Caco-2 (cell line): ENCODE data around the gene TMEM263. TPM values are rescaled to one million over a fixed set of nuclear protein-coding genes. Genes with fewer than 3 reads are reported as not detected.
A peak's percentile ranks its signal among the peaks of the same experiment; 100 is the strongest.

ENCODE experiments used
- BruUV-seq: library from RNA; stranded (reverse); fragments of 400-500 nt; replicated peaks from 2 replicates; lab custom pipeline; 2021; lab: Mats Ljungman, UMichigan
- CTCF ChIA-PET: fragments of 300-600 bp; sonication (Branson Sonifier 250); formaldehyde crosslinking; loops from one replicate; lab custom pipeline; 2022; ENCODE audit warnings: antibody characterized with exemption; lab: Charles Lee
- POLR2A ChIA-PET: fragments of 300-600 bp; sonication (Branson Sonifier 250); formaldehyde crosslinking; loops from one replicate; lab custom pipeline; 2022; ENCODE audit warnings: antibody characterized with exemption; lab: Charles Lee
- DNase-seq, 2 experiments: peaks; one replicate each; pipeline versions ENCODE4 v3.0.0 to v3.0.0-alpha.2; 2020 to 2022
- H3K27me3 ChIP-seq: replicated peaks from 2 replicates; pipeline ENCODE4 v1.6.0; 2011; ENCODE audit warnings: low read length; ENCODE audit not compliant: control insufficient read depth, insufficient read depth
- H3K36me3 ChIP-seq: 2 replicates; pipeline ENCODE4 v1.5.1; 2011; ENCODE audit warnings: low read length; ENCODE audit not compliant: control insufficient read depth, insufficient read depth
- H3K4me1 ChIP-seq: fragments of 250-450 bp; sonication (Bioruptor Pico); 2 replicates; pipeline ENCODE4 v1.5.1; 2020; ENCODE audit warnings: mild to moderate bottlenecking
- H3K4me3 ChIP-seq: 2 replicates; pipeline ENCODE4 v1.5.1; 2011; ENCODE audit warnings: low read depth, mild to moderate bottlenecking, control low read depth, low read length
- H3K9me3 ChIP-seq: fragments of 250-450 bp; sonication (Bioruptor Pico); 2 replicates; pipeline ENCODE4 v1.5.1; 2020; ENCODE audit warnings: mild to moderate bottlenecking, moderate library complexity
- H3K27ac Mint-ChIP-seq: one replicate; pipeline ENCODE4 v1.8.0; 2022; ENCODE audit warnings: mixed read lengths; ENCODE audit not compliant: unreplicated experiment
- H3K27me3 Mint-ChIP-seq: one replicate; pipeline ENCODE4 v1.8.0; 2022; ENCODE audit warnings: mixed read lengths; ENCODE audit not compliant: insufficient read depth, unreplicated experiment
- H3K36me3 Mint-ChIP-seq: one replicate; pipeline ENCODE4 v1.8.0; 2022; ENCODE audit warnings: mild to moderate bottlenecking, mixed read lengths; ENCODE audit not compliant: insufficient read depth, unreplicated experiment
- H3K4me1 Mint-ChIP-seq: one replicate; pipeline ENCODE4 v1.8.0; 2022; ENCODE audit warnings: low read depth, mixed read lengths; ENCODE audit not compliant: unreplicated experiment
- H3K4me3 Mint-ChIP-seq: one replicate; pipeline ENCODE4 v1.8.0; 2022; ENCODE audit warnings: mild to moderate bottlenecking, moderate library complexity, mixed read lengths; ENCODE audit not compliant: unreplicated experiment
- H3K9me3 Mint-ChIP-seq: one replicate; pipeline ENCODE4 v1.8.0; 2022; ENCODE audit warnings: mixed read lengths; ENCODE audit not compliant: unreplicated experiment
- CTCF ChIP-seq, 2 experiments: fragments of 200-600 bp in 1 of 2; IDR thresholded peaks; 1 replicate in 1 of 2; 2 replicates in 1 of 2; pipeline versions ENCODE4 v1.5.1 to v1.8.0; 2011 to 2022; ENCODE audit warnings: antibody characterized with exemption in 1 of 2, control low read depth in 1 of 2, inconsistent platforms in 1 of 2, low read depth in 1 of 2, low read length in 1 of 2, mild to moderate bottlenecking in 1 of 2, moderate library complexity in 1 of 2; ENCODE audit not compliant: insufficient read depth in 1 of 2, severe bottlenecking in 1 of 2, unreplicated experiment in 1 of 2
- intact Hi-C: fragments of 100-400 bp; cut with micrococcal nuclease; formaldehyde crosslinking; loops from one replicate; pipeline ENCODE4 v1.10.0; 2022; ENCODE audit not compliant: unreplicated experiment
- total RNA-seq: library from RNA; stranded (reverse); gene quantifications from 2 replicates; pipeline ENCODE4 v1.2.3, GENCODE V29; 2022

TMEM263 gene
- total RNA-seq, 1 experiment from 2014 or later: 31.6 TPM

- no peaks in the 10 kb centered on the region for H3K27me3 ChIP-seq
- H3K4me3 ChIP-seq: no peak overlapping the region
- H3K9me3 Mint-ChIP-seq: no peaks in the 10 kb centered on the region
- no TSS peak for BruUV-seq
- H3K36me3 Mint-ChIP-seq: peaks cover 16% of the 10 kb centered on the region
- ChIA-PET CTCF (no interaction called here), POLR2A (no interaction called here)
- peaks cover 48% of the 10 kb centered on the region for H3K4me1 ChIP-seq
- DNase-seq: no peak
- peaks cover 21% of the 10 kb centered on the region for H3K4me1 Mint-ChIP-seq
- intact Hi-C loops: no loop called here
- H3K4me3 Mint-ChIP-seq: no peak overlapping the region
- H3K27me3 Mint-ChIP-seq: no peaks in the 10 kb centered on the region
- no peaks in the 10 kb centered on the region for H3K36me3 ChIP-seq
- no peaks in the 10 kb centered on the region for H3K9me3 ChIP-seq
- TF ChIP-seq CTCF (IDR thresholded peaks at IDR 0.05; ENCODE audit: insufficient read depth in 1 of 2, low read depth in 1 of 2, low read length in 1 of 2, severe bottlenecking in 1 of 2, unreplicated experiment in 1 of 2): no peak
- peak overlapping the region; percentile 48 for H3K27ac Mint-ChIP-seq
These were observed 19.4 kb downstream of the TMEM263 start for GRCh38 chr12:106975098-106975497.

- no TSS peak for BruUV-seq
- H3K9me3 Mint-ChIP-seq: no peaks in the 10 kb centered on the region
- H3K4me1 Mint-ChIP-seq: peaks cover 21% of the 10 kb centered on the region
- no peak overlapping the region for H3K4me3 ChIP-seq
- intact Hi-C loops: no loop called here
- no peaks in the 10 kb centered on the region for H3K27me3 ChIP-seq
- no peaks in the 10 kb centered on the region for H3K9me3 ChIP-seq
- H3K4me3 Mint-ChIP-seq: peak overlapping the region; percentile 35
- H3K4me1 ChIP-seq: peaks cover 48% of the 10 kb centered on the region
- H3K36me3 ChIP-seq: no peaks in the 10 kb centered on the region
- POLR2A ChIA-PET: interaction anchor here (2.1 kb wide), 1 partner anchor 11 kb away, joined by 6 read pairs; the partner anchor contains the start of gene MTERF2
- H3K36me3 Mint-ChIP-seq: peaks cover 11% of the 10 kb centered on the region
- no peak for TF ChIP-seq CTCF (IDR thresholded peaks at IDR 0.05; ENCODE audit: insufficient read depth in 1 of 2, low read depth in 1 of 2, low read length in 1 of 2, severe bottlenecking in 1 of 2, unreplicated experiment in 1 of 2)
- peak overlapping the region; percentile 48 for H3K27ac Mint-ChIP-seq
- no peaks in the 10 kb centered on the region for H3K27me3 Mint-ChIP-seq
- DNase-seq: no peak
- CTCF ChIA-PET: no interaction called here
These were observed 20.4 kb downstream of the TMEM263 start for GRCh38 chr12:106975993-106976658.

GRCh38 chr12:106976668-106977067 is 21.0 kb downstream of the TMEM263 start:
- CTCF ChIA-PET: no interaction called here
- POLR2A ChIA-PET: interaction anchor here (2.1 kb wide), 1 partner anchor 10 kb away, joined by 6 read pairs; the partner anchor contains the start of gene MTERF2
- Histone ChIP-seq H3K36me3 (no peaks in the 10 kb centered on the region), H3K4me1 (peaks cover 48% of the 10 kb centered on the region), H3K27me3 (no peaks in the 10 kb centered on the region), H3K9me3 (no peaks in the 10 kb centered on the region), H3K4me3 (no peak overlapping the region)
- Mint-ChIP-seq H3K36me3 (peaks cover 8% of the 10 kb centered on the region), H3K4me1 (peaks cover 21% of the 10 kb centered on the region), H3K9me3 (no peaks in the 10 kb centered on the region), H3K27ac (no peak overlapping the region), H3K4me3 (no peak overlapping the region), H3K27me3 (no peaks in the 10 kb centered on the region)
- DNase-seq: no peak
- TF ChIP-seq CTCF (IDR thresholded peaks at IDR 0.05; ENCODE audit: insufficient read depth in 1 of 2, low read depth in 1 of 2, low read length in 1 of 2, severe bottlenecking in 1 of 2, unreplicated experiment in 1 of 2): no peak
- intact Hi-C loops: no loop called here
- no TSS peak for BruUV-seq
